H1 (cell line): ENCODE results near the gene LAMC3. TPM values are rescaled to one million over a fixed set of nuclear protein-coding genes. Genes with fewer than 3 reads are reported as not detected.

Experiments
- GTF2F1 ChIP-seq: IDR thresholded peaks from 2 replicates; pipeline ENCODE4 v1.6.1; 2012; ENCODE audit warnings: low read depth, low read length, improper control_type of control experiment, borderline replicate concordance
- RFX5 ChIP-seq: IDR thresholded peaks from 2 replicates; pipeline ENCODE4 v1.6.1; 2011; ENCODE audit warnings: low read depth, low read length, improper control_type of control experiment, borderline replicate concordance
- SIN3A ChIP-seq, 2 experiments: IDR thresholded peaks in 1 of 2; conservative IDR thresholded peaks in 1 of 2; 2 replicates each; pipeline ENCODE4 v1.6.1; 2011 to 2012; ENCODE audit warnings: low read length in 2 of 2, improper control_type of control experiment in 1 of 2, low read depth in 1 of 2, mild to moderate bottlenecking in 1 of 2
- TCF12 ChIP-seq: IDR thresholded peaks from 2 replicates; pipeline ENCODE4 v1.6.1; 2011; ENCODE audit warnings: low read depth, mild to moderate bottlenecking, low read length
- polyA plus RNA-seq, 7 experiments: library from polyadenylated mRNA; depleted of rRNA in 3 of 7; stranded (reverse) in 5 of 7; unstranded in 2 of 7; fragments of >200 nt in 5 of 7; fragments of 200-250 nt in 2 of 7; gene quantifications; 1 replicate in 5 of 7; 2 replicates in 1 of 7; 4 replicates in 1 of 7; pipeline versions ENCODE4 v1.2.1 to v1.2.3, GENCODE V29; 2011 to 2013; ENCODE audit warnings: missing spikeins in 2 of 7, mixed read lengths in 2 of 7
- total RNA-seq: library from RNA; stranded (reverse); fragmentation: NEBNext Ultra II Directional; extraction: Animal tissue kit (Norgen Biotek cat#: 25700); gene quantifications from 2 replicates; pipeline ENCODE4 v1.2.1, GENCODE V29; 2021

LAMC3 gene
- total and polyA plus RNA-seq, 2 of the 8 experiments (the other 6 are each of a cell fraction or from before 2014, with no cell fraction given): 9.3 to 12.3 TPM

DNA sequence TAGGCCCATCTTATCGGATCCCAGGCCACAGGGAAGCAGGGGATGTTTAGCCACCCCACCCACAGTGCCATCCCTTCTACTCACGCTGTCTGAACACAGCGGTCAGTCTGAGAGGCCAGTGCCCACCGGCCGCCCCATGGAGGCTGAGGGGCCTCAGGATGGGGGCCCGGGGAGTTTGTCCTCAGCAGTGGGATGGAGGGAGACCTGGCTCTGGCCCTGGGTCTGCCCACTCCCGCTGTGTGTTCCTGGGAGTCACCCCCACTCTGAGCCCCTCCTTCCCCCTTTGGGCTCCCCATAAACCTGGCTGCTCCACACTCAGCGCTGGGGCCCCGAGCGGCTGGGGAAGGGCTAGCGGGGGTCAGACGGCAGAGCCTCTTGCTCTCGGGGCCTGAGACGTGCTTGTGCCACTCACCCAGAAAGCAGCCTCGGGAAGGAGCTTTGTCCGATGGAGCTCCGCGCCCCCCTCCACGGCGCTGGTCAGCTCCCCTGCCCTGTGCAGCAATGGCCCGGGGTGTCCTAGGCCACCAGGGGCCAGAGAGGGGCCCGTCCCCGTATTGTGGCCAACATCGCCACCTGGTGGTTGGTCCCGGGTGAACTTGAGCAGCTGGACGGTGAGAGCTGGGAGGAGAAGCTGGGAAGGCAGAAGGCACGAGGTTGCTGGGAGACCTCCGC lies 10.9 kb upstream of the LAMC3 start (continued):
- no peak; the same call in 1 of the 2 replicates for TF ChIP-seq TCF12
- no peak for TF ChIP-seq SIN3A (conservative IDR thresholded peaks at IDR 0.05 in 1 of 2, IDR thresholded peaks at IDR 0.05 in 1 of 2; ENCODE audit: low read depth in 1 of 2, low read length in 2 of 2)
- no peak for TF ChIP-seq RFX5
- TF ChIP-seq GTF2F1: no peak
